Prostate gland (tissue), 2 donors: Measurements from ENCODE around the gene LYRM2. TPM values are rescaled to one million over a fixed set of nuclear protein-coding genes. Genes with fewer than 3 reads are reported as not detected.

Experiments used
- DNase-seq: peaks from one replicate; pipeline ENCODE4 v3.0.0-alpha.2; 2019; ENCODE audit warnings: low spot score
- H3K27ac ChIP-seq, 2 donors: fragments of 200-600 bp; sonication (generic); 2 replicates each; pipeline ENCODE4 v1.5.1; 2017 to 2019
- H3K27me3 ChIP-seq: fragments of 200-600 bp; sonication (generic); replicated peaks from 2 replicates; pipeline ENCODE4 v1.5.1; 2019; ENCODE audit not compliant: insufficient read depth
- H3K36me3 ChIP-seq, 2 donors: fragments of 200-600 bp; sonication (generic); 1 replicate in 1 of 2; 2 replicates in 1 of 2; pipeline versions ENCODE4 v1.5.1 to v1.8.1; 2017 to 2019
- H3K4me1 ChIP-seq: fragments of 200-600 bp; sonication (generic); replicated peaks from 2 replicates; pipeline ENCODE4 v1.5.1; 2019
- H3K4me3 ChIP-seq, 2 donors: fragments of 200-600 bp; sonication (generic); 2 replicates each; pipeline ENCODE4 v1.5.1; 2017 to 2019
- H3K9me3 ChIP-seq: fragments of 200-600 bp; sonication (generic); 2 replicates; pipeline ENCODE4 v1.5.1; 2017
- POLR2A ChIP-seq: fragments of 450-650 bp; IDR thresholded peaks from one replicate; pipeline ENCODE4 v1.6.1; 2016; ENCODE audit warnings: antibody characterized with exemption, mild to moderate bottlenecking
- POLR2AphosphoS5 ChIP-seq: sonication (generic); formaldehyde crosslinking; IDR thresholded peaks from one replicate; pipeline ENCODE4 v1.6.1; 2017; ENCODE audit warnings: antibody characterized with exemption
- WGBS: methylation state at CpG from one replicate; pipeline ENCODE4 v1.1.5; 2018; 5-methylcytosine and 5-hydroxymethylcytosine counted together
- intact Hi-C: fragments of 100-400 bp; cut with DNase I; formaldehyde crosslinking; loops from one replicate; pipeline ENCODE4 v1.14.2; 2022
- total RNA-seq, 2 donors: library from RNA; depleted of rRNA; stranded (reverse); fragments of >200 nt; gene quantifications; one replicate each; pipeline ENCODE4 v1.1.0, GENCODE V29; 2016
- TF ChIP-seq, protein P1 (sequence below), 4 experiments: fragments of 200-600 bp in 2 of 4; fragments of 450-650 bp in 2 of 4; sonication (generic) in 2 of 4; IDR thresholded peaks; 1 replicate in 3 of 4; 2 replicates in 1 of 4; pipeline ENCODE4 v1.5.1; 2016 to 2019; ENCODE audit warnings: antibody characterized with exemption in 4 of 4, mild to moderate bottlenecking in 2 of 4, moderate library complexity in 2 of 4

Gene LYRM2
- total RNA-seq, 2 donors from 2014 or later = 21.3 to 25.7 TPM

DNA sequence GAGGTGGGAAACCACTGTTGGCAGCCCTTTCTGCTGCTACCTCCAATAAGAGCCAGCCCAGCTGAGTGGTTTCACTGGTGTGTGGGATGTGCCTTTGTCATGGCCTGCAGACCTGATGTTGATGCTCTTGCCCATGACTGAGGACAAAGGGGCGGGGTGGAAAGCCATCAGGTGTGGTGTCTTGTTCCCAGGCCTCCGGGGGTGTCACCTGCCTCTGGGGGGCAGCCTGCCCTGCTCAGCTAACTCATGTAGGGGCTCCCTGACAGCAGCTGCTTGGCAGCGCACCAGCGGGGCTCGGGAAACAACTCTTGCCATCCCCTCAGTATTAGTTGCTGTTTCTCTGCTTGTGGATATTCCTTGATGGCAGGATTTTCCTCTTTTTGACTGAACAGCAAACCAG, 91.3 kb downstream of the LYRM2 start:
- Histone ChIP-seq H3K9me3 (no peaks in the 10 kb centered on the region), H3K36me3 (no peaks in the 10 kb centered on the region), H3K27me3 (no peaks in the 10 kb centered on the region), H3K27ac (no peak overlapping the region), H3K4me1 (no peaks in the 10 kb centered on the region), H3K4me3 (no peak overlapping the region)
- DNase-seq = no peak
- 83% methylated on average over 5 of the region's 5 CpGs for WGBS
- intact Hi-C loops = no loop called here
- TF ChIP-seq, protein P1, sequence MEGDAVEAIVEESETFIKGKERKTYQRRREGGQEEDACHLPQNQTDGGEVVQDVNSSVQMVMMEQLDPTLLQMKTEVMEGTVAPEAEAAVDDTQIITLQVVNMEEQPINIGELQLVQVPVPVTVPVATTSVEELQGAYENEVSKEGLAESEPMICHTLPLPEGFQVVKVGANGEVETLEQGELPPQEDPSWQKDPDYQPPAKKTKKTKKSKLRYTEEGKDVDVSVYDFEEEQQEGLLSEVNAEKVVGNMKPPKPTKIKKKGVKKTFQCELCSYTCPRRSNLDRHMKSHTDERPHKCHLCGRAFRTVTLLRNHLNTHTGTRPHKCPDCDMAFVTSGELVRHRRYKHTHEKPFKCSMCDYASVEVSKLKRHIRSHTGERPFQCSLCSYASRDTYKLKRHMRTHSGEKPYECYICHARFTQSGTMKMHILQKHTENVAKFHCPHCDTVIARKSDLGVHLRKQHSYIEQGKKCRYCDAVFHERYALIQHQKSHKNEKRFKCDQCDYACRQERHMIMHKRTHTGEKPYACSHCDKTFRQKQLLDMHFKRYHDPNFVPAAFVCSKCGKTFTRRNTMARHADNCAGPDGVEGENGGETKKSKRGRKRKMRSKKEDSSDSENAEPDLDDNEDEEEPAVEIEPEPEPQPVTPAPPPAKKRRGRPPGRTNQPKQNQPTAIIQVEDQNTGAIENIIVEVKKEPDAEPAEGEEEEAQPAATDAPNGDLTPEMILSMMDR (IDR thresholded peaks at IDR 0.05) = no peak
- no peak for TF ChIP-seq POLR2A
- TF ChIP-seq POLR2AphosphoS5 = no peak

DNA sequence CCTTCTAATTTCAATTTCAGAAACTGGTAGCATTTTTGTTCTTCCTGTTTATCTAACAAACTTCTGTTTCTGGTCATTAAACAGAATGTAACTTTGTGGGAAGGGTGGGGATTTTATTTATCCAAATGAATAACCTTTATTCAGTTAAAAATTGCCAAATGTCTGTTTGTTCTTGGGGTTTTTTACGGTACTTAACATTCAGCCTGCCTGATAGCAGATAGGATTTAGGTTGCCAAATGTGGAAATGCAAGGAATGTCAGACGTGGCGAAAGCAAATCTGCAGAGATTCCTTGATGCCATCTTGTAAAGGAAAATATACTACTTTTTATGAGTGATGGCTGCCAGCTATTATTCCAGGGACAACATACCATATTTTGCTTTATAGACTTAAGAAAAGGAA, 95.7 kb downstream of the LYRM2 start:
- Histone ChIP-seq H3K27ac (no peak overlapping the region), H3K4me3 (no peak overlapping the region), H3K36me3 (no peaks in the 10 kb centered on the region), H3K4me1 (no peaks in the 10 kb centered on the region), H3K27me3 (no peaks in the 10 kb centered on the region), H3K9me3 (no peaks in the 10 kb centered on the region)
- no peak for DNase-seq
- intact Hi-C loops = no loop called here
- TF ChIP-seq POLR2AphosphoS5 (no peak), POLR2A (no peak)
- TF ChIP-seq, protein P1 (IDR thresholded peaks at IDR 0.05) = no peak
- 48% methylated on average over 3 of the region's 3 CpGs for WGBS

DNA sequence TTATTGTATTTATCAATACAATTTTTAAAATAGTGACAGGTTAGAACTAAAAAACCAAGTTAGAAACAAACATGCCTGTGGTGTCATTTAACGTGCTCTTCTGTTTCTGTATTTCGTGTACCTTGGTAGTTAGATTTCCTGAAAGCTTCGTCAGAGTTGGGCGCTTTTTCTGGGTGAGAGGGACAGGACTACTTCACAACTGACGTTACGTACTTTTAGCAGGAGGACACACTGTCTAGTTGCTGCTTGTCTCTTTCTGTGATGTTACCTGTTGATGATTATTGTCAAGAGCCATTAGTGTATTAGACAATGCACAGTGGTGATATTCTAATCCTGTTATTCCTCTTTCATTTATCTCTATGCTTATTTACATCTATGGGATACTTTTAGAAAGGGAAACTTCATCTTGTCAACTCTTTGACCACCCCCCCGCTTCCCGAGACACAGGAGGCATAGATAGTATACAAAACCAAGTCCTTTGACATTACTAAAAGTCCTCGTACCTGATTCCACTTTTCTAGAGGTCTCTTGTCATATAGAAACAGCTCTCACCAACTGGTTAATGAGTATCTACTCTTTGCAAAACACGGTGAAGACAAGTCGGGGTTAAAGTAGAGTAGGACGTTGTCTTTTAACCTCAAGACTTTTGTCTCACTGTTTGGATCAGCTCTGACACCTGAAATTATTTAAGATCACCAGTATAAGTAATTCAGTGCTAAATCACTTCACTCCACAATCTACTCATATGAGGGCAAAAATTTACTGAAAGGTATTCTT, 96.3 kb downstream of the LYRM2 start:
- TF ChIP-seq, protein P1 (IDR thresholded peaks at IDR 0.05) = no peak
- TF ChIP-seq POLR2AphosphoS5 = no peak
- TF ChIP-seq POLR2A = no peak
- Histone ChIP-seq H3K36me3 (no peaks in the 10 kb centered on the region), H3K4me1 (no peaks in the 10 kb centered on the region), H3K27ac (no peak overlapping the region), H3K4me3 (no peak overlapping the region), H3K9me3 (no peaks in the 10 kb centered on the region), H3K27me3 (no peaks in the 10 kb centered on the region)
- WGBS = 89% methylated on average over 12 of the region's 12 CpGs
- intact Hi-C loops = no loop called here
- no peak for DNase-seq

DNA sequence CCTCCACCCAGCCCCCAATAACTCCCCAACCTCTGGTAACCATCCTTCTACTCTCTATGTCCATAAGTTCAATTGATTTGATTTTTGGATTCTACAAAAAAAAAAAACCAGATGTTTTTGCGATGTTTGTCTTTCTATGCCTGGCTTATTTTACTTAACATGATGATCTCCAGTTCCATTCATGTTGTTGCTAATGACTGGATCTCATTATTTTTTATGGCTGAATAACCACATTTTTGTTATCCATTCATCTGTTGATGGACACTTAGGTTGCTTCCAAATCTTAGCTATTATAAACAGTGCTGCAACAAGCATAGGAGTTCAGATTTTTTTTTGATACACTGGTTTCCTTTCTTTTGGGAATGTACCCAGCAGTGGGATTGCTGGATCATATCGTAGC, 98.8 kb downstream of the LYRM2 start:
- no peaks in the 10 kb centered on the region for H3K9me3 ChIP-seq
- DNase-seq = no peak
- intact Hi-C loops = no loop called here
- no peaks in the 10 kb centered on the region for H3K27me3 ChIP-seq
- WGBS = 90% methylated on average over 2 of the region's 2 CpGs
- H3K4me1 ChIP-seq = no peaks in the 10 kb centered on the region
- H3K36me3 ChIP-seq = no peaks in the 10 kb centered on the region
- H3K27ac ChIP-seq = no peak overlapping the region
- TF ChIP-seq, protein P1 (IDR thresholded peaks at IDR 0.05) = no peak
- TF ChIP-seq POLR2A (no peak), POLR2AphosphoS5 (no peak)
- no peak overlapping the region for H3K4me3 ChIP-seq

DNA sequence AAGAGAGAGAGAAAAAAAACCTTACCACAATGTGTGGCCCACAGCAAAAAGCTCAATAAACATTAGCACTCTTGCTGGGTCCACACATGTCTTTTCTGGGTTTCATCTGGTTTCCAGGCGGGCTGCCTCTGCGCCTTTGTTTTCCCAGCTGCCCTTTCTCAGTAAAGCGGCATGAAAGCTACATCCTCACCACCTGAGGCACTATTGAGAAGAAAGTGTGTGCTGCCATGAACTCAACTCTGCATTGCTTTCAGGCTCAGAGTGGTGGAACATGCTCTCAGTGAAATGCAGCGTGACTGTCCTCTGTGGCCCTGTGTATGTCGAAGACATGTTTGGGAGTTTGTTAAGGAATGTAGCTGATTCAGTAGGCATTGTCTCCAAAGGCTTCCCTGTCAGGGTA, 102.3 kb downstream of the LYRM2 start:
- H3K36me3 ChIP-seq = no peaks in the 10 kb centered on the region
- no peaks in the 10 kb centered on the region for H3K9me3 ChIP-seq
- H3K27ac ChIP-seq = no peak overlapping the region
- intact Hi-C loops = no loop called here
- no peak for DNase-seq
- TF ChIP-seq POLR2AphosphoS5 (no peak), POLR2A (no peak)
- TF ChIP-seq, protein P1 (IDR thresholded peaks at IDR 0.05) = no peak
- no peak overlapping the region for H3K4me3 ChIP-seq
- 92% methylated on average over 5 of the region's 5 CpGs for WGBS
- H3K4me1 ChIP-seq = no peaks in the 10 kb centered on the region
- no peaks in the 10 kb centered on the region for H3K27me3 ChIP-seq
